H1 (cell line): ENCODE measurements around the gene CCL22. TPM values are rescaled to one million over a fixed set of nuclear protein-coding genes. Genes with fewer than 3 reads are reported as not detected.

Source experiments
- SIX5 ChIP-seq: IDR thresholded peaks from 2 replicates; pipeline ENCODE4 v1.6.1; 2011; ENCODE audit warnings: mild to moderate bottlenecking, low read depth, low read length
- polyA plus RNA-seq, 7 experiments: library from polyadenylated mRNA; depleted of rRNA in 3 of 7; stranded (reverse) in 5 of 7; unstranded in 2 of 7; fragments of >200 nt in 5 of 7; fragments of 200-250 nt in 2 of 7; gene quantifications; 1 replicate in 5 of 7; 2 replicates in 1 of 7; 4 replicates in 1 of 7; pipeline versions ENCODE4 v1.2.1 to v1.2.3, GENCODE V29; 2011 to 2013; ENCODE audit warnings: missing spikeins in 2 of 7, mixed read lengths in 2 of 7
- total RNA-seq: library from RNA; stranded (reverse); fragmentation: NEBNext Ultra II Directional; extraction: Animal tissue kit (Norgen Biotek cat#: 25700); gene quantifications from 2 replicates; pipeline ENCODE4 v1.2.1, GENCODE V29; 2021
- TF ChIP-seq, protein P1 (sequence below), 3 experiments: IDR thresholded peaks; 1 replicate in 2 of 3; 2 replicates in 1 of 3; pipeline versions ENCODE4 v1.5.1 to v1.6.1; 2011; ENCODE audit warnings: low read length in 3 of 3, mild to moderate bottlenecking in 3 of 3, inconsistent platforms in 2 of 3, low read depth in 1 of 3, moderate library complexity in 1 of 3; ENCODE audit not compliant: insufficient read depth in 1 of 3; ENCODE audit errors: control extremely low read depth in 1 of 3

CCL22 gene
- total and polyA plus RNA-seq, 2 of the 8 experiments (the other 6 are each of a cell fraction or from before 2014, with no cell fraction given), result not detected

- TF ChIP-seq, protein P1, sequence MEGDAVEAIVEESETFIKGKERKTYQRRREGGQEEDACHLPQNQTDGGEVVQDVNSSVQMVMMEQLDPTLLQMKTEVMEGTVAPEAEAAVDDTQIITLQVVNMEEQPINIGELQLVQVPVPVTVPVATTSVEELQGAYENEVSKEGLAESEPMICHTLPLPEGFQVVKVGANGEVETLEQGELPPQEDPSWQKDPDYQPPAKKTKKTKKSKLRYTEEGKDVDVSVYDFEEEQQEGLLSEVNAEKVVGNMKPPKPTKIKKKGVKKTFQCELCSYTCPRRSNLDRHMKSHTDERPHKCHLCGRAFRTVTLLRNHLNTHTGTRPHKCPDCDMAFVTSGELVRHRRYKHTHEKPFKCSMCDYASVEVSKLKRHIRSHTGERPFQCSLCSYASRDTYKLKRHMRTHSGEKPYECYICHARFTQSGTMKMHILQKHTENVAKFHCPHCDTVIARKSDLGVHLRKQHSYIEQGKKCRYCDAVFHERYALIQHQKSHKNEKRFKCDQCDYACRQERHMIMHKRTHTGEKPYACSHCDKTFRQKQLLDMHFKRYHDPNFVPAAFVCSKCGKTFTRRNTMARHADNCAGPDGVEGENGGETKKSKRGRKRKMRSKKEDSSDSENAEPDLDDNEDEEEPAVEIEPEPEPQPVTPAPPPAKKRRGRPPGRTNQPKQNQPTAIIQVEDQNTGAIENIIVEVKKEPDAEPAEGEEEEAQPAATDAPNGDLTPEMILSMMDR (IDR thresholded peaks at IDR 0.05; ENCODE audit: control extremely low read depth in 1 of 3, insufficient read depth in 1 of 3, low read depth in 1 of 3, low read length in 3 of 3), result peak; percentile 23 to 41 (median 38)
- TF ChIP-seq SIX5, result no peak
Measured at GRCh38 chr16:57382535-57383275, 24.1 kb downstream of the CCL22 start (continued).
